NOMO-1 (cell line): Measurements from ENCODE around the gene CCR8.
"Not testable (repeated sequence)": the region's sequence is repeated elsewhere in the genome, so short reads cannot be mapped to it uniquely, and the experiment has no call there.

Experiments used
- DNase-seq, 2 experiments: peaks; one replicate each; lab custom pipeline; 2025; ENCODE audit not compliant: unreplicated experiment in 2 of 2; lab: John Stamatoyannopoulos, UW

The CCR8 gene

GRCh38 chr3:39346785-39347585 is 17.5 kb downstream of the CCR8 start:
- DNase-seq = no peak

GRCh38 chr3:39347586-39347876 is 18.0 kb downstream of the CCR8 start:
- no peak for DNase-seq

- DNase-seq = no peak
These were observed 19.6 kb downstream of the CCR8 start for GRCh38 chr3:39349080-39349479.

DNA sequence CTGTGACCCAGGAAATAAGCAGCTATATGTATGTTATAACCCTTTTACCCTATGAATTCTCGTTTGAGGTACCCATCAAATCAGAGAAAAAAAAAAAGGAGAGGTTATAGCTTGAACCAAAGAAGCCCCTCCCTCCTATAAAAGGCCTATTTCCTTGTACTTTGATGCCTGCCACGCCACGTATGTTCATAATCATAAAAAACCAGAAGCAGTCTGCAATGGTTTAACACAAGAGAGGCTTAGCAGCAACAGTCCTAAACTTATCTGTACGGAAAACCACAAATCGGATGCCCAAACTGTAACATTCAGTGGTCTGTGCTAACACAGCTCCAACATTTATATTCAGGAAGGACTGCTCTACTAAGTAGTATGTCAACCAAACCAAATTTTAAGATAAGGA is 21.2 kb downstream of the CCR8 start:
- no peak for DNase-seq

- DNase-seq = not testable (repeated sequence)
These were observed 21.6 kb downstream of the CCR8 start for GRCh38 chr3:39351134-39351533.

DNA sequence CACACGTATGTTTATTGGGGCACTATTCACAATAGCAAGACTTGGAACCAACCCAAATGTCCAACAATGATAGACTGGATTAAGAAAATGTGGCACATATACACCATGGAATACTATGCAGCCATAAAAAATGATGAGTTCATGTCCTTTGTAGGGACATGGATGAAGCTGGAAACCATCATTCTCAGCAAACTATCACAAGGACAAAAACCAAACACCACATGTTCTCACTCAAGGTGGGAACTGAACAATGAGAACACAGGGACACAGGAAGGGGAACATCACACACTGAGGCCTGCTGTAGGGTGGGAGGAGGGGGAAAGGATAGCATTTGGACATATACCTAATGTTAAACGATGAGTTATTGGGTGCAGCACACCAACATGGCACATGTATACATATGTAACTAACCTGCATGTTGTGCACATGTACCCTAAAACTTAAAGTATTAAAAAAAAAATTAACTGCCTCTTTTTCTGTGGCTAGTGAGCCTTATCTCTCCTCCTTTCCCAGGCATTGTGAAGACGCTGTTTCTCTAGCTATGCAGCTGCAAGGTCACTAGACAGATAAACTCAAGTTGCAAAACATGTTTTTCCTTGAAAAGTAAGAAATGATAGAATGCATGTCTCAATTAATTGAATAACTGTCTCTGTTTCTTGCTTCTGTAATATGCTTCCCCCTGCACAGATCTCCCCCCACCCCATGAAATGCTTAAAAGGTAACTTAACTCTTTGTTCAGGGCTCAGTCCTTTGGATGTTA is 23.8 kb downstream of the CCR8 start:
- DNase-seq = not testable (repeated sequence)

DNA sequence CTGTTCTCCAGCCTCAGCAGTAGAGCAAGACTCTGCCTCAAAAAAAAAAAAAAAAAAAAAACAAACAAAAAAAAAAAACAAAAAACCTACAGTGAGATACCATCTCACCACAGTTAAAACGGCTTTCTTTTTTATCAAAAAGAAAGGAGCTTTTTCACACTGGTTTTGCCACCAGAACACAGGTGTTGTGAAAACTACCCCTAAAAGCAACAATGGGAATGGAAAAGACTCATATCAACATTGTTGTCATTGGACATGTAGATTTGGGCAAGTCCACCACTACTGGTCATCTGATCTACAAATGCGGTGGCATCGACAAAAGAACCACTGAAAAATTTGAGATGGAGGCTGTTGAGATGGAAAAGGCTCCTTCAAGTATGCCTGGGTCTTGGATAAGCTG is 28.8 kb downstream of the CCR8 start:
- no peak for DNase-seq

DNA sequence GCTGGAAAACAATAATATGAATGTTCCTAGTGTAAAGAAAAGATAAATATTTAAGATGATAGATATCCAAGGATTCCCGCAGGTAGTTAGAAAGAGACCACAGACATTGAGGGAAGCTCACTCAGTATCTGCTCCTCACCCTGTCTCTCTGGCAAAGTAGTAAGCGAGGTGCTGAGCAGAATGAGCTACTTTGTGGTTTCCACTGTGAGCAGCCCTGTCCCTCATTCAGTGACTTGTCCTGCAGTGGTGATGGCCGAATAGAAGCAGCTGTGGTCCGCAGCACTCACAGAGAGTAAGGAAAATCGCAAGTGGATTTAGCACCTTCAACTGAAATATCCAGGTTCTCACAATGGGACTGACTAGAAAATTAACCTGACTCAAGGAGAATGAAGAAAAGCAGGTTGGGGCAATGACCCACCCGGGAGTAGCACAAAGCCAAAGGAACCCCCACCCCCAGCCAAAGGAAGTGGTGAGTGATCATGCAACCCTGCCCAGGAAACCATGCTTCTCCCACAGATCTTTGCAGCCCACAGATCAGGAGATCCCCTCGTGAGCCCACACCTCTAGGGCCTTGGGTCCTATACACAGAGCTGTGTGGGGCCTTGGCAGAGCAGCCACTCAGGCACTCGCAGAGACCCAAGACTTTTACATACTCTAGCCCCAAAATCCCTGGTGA is 31.9 kb downstream of the CCR8 start:
- DNase-seq = no peak

DNA sequence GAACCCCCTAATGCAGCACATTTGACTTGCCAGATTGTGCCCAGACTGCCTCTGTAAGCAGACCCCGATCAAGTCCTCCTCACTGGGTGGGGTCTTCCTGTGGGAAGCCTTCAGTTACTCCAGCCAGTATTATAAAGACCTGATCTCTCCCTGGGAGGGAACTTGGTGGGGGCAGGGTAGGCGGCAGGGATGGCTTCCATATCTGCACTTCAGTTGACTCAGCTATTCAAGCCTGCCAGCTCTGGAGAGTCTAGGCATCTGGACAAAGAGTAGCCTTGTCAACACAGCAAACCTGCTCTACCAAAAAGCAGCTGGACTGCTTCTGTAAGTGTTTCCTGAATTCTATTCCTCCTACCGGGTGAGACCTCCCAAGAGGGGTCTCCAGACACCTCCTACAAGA is 32.7 kb downstream of the CCR8 start:
- no peak for DNase-seq

GRCh38 chr3:39362812-39363211 is 33.3 kb downstream of the CCR8 start:
- no peak for DNase-seq

GRCh38 chr3:39370450-39370849 is 40.9 kb downstream of the CCR8 start:
- DNase-seq = not testable (repeated sequence)

DNA sequence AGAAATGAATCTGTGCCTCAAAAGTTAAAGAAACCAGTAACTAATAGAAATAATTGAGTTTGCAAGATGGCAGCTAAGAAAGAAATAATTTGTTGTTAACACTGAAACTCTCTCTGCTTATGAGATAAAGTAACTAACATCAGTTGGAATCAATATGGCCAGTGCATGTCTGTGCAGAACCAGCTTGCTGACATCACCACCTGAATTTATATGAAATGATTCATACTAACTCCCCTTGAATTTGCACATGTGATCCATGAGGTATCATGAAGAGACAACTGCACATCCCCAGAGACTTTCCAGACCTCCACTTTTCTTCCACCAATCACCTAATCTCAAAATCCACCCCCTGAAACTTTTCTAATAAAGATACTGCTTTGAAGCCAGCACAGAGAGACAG is 43.3 kb downstream of the CCR8 start:
- no peak for DNase-seq

DNA sequence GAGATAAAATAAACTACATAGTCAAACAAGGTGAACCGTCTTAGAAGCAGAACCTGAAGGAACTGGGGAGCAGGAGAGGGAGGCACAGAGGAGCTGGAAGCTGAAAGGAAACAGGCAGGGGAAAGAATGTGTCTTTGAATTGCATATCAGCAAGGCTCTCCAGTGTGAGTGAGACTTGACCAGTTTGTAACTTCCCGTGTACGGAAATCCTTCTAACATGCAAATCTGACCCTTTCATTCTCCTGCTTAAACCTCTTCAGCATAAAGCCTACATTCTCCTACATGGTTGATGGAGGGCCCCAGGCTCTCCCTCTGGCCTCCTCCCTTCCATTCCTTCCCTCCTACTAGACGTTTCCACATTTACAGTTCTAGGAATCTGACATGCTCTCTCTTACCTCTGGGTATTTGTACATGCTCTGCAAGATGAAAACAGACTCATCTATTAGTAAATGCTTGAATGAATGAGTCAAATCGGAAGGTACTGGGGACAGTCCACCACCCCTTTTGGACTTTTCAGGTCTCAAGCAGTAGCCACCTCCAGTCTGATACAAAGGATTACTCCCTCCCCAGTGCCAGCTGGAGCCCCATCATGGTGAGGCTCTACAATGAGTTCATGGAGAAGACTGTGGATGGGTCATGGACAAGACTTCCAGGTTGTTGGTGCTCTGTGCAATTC is 47.6 kb downstream of the CCR8 start:
- DNase-seq = no peak

- DNase-seq = no peak
These were observed 48.6 kb downstream of the CCR8 start for GRCh38 chr3:39378088-39378487.

GRCh38 chr3:39378957-39379777 is 49.7 kb downstream of the CCR8 start:
- DNase-seq = no peak

GRCh38 chr3:39379778-39380155 is 50.3 kb downstream of the CCR8 start:
- no peak for DNase-seq

DNA sequence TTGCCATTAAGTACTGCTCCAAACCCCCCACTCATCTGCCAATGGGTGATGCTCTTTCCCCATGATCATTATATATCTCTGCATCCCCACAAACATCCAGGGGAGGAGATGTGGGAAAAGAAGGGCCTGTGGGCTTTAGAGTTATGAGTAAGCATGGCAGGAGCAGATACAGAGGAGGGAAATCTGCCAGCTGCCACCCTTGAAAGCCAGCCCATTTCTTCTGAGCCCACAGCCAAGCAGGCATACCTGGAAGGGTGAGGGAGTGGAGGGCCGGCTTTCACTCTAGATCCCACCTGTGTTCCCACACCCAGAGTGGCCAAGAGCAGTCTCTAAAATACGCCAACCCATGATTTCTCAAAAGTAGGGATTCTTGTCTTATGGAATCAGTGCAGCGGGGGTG is 51.9 kb downstream of the CCR8 start:
- no peak for DNase-seq
